Fibroblast of skin of left biceps (primary cell): ENCODE results near the gene MPZ.
A peak's percentile ranks its signal among the peaks of the same experiment; 100 is the strongest.
"Not testable (repeated sequence)": the region's sequence is repeated elsewhere in the genome, so short reads cannot be mapped to it uniquely, and the experiment has no call there.

Experiments used
- DNase-seq, 2 experiments: peaks; one replicate each; pipeline ENCODE4 v3.0.0-alpha.2; 2013; ENCODE audit warnings: low read depth in 2 of 2

MPZ gene

DNA sequence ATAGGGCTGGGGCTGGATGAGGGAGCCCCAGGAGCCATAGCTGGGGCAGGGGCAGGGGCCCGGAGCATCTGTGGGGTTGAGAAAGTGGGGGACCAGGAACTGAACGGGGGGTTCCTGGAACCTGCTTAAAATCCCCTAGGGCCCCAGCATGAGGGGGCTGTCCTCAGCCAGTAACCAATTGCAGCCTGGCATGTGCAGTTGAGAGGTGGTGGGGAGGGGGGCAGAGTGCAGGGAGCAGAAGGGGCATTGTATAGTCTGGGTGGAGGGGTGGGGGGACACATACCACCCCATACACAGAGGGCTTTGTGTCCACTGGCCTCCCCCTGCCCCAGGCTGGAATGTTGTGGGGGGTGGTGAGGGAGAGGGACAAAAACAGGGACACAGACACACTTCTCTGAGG, at the start of gene MPZ:
TSS of gene MPZ (minus strand) at position 101 of the 400 bp plus-strand sequence. CDS start at position 38, 63 bp downstream.
- no peak for DNase-seq

DNA sequence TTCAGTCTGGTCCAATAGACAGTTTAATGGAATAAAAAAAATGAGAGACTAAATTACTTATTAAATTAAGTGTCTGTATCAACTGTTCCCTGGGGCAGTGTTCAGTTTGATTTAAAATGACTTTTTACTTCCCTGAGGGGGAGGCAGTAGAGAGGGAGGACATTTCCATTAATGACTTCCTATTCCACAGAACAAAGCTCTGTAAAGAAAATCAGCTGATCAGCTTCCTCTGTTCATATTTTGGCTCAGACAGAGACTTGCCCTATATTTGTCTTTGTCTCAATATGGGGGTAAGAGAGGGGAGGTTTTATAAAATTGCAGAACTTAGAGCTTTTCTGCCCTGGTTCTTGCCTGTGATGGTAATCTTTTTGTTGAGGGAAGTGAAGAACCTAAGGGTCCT, 49.5 kb upstream of the MPZ start:
- DNase-seq, result no peak

DNA sequence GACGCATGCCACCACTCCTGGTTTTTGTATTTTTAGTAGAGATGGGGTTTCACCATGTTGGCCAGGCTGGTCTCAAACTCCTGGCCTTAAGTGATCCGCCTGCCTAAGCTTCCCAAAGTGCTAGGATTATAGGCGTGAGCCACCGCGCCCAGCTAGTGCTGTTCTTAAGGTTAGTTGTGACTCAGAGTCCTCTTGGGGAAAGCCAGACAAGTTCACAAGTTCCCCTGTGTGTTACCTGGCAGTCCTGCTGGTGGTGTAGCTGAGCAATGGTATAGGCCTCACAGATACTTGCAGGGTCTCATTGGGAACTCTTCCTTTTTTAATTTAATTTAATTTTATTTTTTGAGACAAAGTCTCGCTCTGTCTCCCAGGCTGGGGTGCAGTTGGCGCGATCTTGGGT, 47.3 kb upstream of the MPZ start:
- no peak for DNase-seq

DNA sequence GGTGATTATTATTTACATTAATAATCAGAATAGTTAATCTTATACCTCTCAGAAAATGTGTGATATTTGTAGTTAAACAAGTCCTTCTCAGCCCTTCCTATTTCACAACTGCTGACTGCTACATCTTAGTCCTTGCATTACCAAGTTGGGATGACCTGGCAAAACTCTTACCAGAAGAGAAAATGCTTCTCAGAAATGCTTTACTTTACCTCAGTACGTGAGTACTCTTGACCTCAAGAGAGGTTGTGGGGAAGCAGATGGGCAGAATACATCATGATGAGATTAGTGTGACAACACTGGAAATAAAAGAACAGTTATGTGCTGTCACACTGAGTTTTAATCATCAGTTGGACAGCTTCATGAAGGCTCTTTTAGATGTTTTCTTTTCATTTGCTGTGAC, 41.7 kb upstream of the MPZ start:
- DNase-seq, result no peak

DNA sequence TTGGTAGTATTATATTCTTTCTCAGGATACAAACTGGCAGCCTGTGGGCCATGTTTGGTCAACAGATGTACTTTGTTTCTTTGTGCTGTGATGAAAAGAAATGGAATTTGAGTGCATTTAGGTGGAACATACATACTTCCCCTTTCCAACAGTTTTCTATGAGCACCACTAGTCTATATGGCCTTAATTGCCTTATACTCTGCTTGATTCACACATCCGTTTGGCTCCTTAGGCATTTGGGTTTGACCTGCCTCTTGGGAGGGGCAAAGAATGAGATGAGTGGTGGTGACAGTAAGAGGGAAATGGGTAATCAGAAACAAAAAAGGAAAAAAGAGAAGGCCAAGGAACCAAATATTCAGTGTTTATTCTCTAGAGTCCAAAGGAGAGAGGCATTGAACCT, 40.9 kb upstream of the MPZ start:
- no peak for DNase-seq

DNA sequence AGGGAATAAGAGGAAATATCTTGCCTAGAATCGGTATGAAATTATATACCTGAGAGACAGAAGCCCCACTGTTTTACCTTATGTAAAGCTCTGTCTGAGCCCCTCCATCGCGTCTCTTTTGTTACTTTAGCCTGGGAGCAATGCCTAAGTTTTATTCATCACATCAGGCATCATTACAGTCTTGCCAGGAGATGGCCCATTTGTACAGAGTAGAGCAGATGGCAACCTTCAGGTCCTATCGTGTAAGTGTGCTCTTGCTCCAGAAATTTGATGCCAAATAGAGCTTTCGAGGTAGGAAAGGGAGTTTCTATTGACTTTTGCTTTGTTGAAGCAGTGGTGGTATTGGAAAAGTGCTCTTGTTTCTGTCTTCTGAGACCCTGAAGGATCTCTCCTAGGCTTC, 33.1 kb upstream of the MPZ start:
- DNase-seq, result no peak

DNA sequence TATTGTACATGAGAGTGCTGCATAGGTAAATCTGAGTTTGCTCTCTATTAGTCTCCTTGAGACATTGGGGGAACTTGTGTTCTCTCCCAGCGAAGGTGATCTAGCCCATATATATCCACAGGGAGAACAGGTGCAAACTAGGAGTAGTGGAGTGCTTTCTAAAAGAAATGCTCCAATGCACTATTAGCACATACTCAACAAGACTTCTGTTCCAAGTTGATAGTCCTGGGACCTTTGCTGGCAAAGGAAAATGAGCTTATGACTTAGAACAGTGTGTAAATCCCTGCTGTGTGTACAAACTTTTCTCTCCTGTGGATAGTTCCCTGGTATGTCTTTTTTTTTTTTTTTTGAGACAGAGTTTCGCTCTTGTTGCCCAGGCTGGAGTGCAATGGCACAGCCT, 32.4 kb upstream of the MPZ start:
- DNase-seq, result no peak

DNA sequence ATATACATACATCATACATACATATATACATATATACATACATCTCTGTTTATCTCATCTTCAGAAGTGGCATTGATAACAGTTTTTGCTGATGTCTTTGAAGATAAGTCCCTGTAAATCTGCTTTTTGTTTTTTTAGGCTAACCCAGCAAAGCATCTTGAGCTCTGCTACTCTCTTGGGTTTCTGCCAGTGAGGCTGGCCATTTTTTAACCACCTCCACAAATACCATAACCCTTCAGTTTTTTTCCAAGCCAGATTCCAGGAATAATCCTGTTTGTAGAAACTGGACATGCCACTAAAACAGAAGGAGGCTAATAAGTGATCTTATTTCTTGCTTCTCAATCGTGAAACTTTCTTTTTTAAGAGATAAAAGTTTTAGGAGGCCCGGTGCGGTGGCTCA, 26.0 kb upstream of the MPZ start:
- DNase-seq, result no peak

DNA sequence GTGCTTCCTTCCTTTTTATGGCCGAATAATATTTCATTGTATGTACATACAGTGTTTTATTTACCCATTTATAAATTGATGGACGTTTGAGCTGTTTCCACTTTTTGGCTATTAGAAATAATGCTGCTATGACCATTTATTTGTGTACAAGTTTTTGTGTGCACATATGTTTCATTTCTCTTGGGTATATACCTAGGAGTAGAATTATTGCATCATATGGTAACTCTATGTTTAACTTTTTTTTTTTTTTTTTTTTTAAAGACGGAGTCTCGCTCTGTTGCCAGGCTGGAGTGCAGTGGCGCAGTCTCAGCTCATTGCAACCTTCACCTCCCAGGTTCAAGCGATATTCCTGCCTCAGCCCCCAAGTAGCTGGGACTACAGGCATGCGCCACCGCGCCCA, 23.4 kb upstream of the MPZ start:
- DNase-seq, result no peak

DNA sequence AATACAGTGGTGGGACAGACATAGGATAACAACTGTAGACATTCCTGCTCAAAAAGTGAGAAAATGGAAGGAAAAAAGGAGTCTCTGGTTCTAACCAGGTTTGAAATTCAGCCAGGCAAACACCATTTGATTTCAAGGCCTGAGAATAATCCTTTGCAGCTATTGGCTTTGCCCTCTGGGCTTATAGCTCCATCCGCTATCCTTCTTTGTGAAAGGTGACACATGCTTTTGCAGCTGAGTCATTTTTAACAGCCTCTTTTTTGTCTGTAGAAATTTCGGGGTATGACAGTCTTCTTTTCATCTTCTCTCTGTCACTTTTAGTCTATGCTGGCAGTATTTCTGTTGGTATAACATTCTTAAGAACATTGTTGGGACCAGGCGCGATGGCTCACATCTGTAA, 20.6 kb upstream of the MPZ start:
- DNase-seq, result no peak

DNA sequence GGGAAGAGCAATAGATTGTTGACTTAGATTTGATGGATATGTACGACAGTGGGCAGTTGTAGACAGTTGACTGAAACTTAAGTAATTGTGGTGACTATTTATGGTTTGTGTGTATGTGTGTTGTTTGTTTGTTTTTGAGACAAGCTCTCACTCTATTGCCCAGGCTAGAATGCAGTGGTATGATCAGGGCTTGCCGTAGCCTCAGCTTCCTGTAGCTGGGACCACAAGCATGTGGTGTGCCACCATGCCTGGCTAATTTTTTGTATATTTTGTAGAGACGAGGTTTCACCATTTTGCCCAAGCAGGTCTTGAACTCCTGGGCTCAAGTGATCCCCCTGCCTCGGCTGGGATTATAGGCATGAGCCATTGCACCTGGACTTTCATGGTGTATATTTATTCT, 14.3 kb upstream of the MPZ start:
- no peak for DNase-seq

DNA sequence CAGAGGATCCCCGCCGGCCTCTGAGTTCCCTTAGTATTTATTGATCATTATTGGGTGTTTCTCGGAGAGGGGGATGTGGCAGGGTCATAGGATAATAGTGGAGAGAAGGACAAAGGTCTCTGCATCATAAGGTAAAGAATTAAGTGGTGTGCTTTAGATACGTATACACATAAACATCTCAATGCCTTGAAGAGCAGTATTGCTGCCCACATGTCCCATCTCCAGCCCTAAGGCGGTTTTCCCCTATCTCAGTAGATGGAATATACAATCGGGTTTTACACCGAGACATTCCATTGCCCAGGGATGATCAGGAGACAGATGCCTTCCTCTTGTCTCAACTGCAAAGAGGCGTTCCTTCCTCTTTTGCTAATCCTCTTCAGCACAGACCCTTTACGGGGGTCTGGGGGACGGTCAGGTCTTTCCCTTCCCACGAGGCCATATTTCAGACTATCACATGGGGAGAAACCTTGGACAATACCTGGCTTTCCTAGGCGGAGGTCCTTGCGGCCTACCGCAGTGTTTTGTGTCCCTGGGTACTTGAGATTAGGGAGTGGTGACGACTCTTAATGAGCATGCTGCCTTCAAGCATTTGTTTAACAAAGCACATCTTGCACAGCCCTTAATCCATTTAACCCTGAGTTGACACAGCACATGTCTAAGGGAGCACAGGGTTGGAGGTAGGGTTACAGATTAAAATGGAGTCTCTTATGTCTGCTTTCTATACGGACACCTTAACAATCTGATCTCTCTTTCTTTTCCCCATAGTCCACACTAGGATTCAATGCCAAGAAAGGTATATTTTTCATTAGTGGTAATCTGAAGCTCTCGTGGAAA, 6.3 kb upstream of the MPZ start:
- not testable (repeated sequence) for DNase-seq

DNA sequence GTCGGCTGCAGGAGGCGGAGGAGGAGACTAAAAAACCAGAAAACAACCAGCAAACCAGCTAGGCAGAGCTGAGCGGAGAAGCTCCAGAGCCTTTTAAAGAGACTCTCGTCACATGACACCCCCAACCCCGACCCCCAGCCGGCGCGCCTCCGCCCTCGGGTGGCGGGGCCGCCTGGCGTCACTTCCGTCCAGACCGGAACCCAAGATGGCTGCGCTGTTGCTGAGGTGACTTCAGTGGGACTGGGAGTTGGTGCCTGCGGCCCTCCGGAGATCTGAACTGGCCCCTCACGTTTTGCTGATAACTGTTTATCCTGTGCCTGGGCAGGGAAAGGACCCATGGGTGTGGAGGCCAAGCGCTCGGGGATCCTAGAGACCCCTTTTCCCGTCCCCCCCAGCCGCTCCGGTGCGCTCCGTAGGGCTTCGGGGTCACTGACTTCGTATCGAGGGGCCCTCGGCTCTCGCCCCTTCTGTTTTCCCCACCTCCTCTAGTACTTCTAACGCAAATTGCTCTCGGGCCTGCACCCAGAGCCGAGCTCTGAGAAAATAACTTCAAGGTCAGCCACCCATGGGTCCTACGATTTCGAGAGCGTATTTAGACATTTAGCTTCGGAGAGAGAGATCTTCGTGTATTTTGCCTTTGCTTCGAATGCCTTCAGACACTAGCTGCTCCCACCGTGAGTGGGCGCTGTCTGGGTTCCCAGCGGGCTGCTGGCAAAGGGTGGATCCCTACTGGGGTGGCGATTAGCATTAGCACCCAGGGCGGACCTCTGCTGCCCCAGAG, 4.6 kb upstream of the MPZ start, which contains the start of gene SDHC:
TSS of gene SDHC (plus strand) at position 181 of the 781 bp plus-strand sequence. CDS start at position 206, 25 bp downstream.
- peak; percentile 62 for DNase-seq

DNA sequence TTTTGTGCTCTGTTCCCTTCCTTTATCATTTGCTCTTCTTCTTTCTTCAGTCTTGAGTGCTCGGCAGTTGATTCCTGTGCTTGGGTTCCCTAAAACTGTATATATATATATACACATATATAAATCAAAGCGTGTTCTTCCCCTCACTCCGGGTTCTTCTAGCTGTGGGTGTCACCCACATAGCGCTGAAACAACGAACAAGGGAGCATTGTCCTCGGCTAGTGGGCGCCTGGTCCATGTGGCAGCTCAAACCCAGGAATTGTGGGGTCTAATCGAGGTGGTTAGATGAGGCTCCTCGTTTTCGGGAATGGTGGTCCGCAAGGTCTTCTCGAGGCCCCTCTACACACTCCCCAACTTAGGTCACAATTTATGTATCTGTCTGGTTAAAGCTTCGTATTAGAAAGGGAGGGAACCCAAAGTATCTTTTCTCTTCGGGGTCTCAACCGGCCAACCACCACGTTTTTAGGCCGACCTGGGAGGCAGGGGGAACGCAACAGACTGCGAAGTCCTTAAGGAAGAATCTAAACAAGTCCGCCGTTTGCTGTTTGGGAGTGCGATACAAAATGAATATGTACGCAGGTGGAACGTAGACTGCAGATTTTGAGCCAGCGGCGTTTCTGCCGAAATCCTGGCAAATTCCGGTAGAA, 3.9 kb upstream of the MPZ start:
- no peak for DNase-seq

DNA sequence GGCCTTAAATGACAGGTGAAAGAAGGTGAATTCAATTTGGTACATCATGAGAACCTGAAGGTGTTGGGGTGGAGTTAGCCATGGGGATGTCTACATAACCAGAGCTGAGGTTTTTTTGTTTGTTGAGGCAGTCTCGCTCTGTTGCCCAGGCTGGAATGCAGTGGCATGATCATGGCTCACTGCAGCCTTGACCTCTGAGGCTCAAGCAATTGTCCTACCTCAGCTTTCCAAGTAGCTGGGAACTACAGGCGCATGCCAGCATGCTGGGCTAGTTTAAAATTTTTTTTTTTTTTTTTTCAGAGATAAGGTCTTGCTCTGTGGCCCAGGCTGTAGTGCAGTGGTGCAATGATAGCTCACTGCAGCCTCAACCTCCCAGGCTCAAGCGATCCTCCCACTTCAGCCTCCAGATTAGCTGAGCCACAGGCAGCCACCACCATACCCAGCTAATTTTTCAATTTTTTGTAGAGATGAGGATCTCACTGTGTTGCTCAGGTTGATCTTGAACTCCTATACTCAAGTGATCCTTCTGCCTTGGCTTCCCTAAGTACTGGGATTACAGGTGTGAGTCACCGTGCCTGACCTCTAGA, 1.9 kb upstream of the MPZ start:
- DNase-seq, result no peak

DNA sequence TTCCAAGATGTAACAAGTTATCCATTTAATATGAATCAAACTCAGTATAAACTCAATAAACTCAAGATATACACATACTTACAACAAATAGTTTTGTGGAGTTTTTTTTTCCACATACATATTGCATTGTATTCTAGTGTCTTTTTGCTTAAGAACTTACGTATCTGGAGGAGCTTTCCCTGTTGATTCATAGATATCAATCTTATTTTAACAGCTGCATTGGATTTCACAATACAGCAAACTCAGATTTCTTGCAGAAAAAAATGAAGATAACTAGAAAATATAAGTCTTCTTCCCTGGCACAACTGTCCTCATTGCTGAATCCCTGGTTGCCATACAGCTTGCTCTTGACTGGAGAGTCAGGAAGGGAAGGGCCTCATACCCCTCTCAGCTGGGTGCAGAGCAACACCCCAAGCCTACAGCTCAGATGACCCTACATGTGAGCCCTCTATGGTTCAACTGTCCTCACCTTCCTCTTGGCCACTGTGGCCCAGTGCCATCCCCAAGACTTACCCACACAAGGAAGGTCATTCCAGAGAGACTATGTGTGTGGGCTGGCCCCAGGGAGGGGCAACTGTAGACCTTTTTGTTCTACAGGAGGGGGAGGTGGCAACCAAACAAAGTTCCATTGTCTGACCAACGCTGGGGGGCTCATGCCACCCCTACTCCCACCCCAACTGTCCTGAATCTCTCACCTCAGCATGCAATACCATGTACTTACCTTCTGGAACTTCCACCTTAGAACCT, 1.7 kb downstream of the MPZ start:
- DNase-seq, result no peak

DNA sequence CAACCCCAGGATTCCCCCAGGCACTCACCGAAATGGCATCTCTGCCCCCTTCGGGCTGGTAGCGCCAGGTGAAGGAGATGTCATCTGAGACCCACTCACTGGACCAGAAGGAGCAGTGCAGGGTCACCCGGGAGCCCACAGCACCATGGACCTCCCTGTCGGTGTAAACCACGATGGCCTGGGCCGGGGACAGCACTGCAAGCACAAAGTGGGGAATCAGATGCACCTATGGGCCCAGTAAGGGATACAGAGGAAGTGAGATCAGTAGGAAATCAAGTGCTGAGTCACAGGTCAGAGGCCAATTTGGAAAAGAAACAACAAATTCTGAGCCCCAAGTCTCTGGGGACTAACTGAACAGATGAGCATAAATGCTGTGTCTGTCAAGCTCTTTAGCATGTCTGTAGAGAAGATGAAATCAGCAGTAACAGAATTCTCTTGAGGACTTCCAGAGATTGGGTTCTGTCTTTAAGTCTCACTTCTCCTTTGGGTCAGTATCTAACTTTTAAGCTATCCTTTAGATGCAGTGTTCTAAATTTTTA, 2.5 kb downstream of the MPZ start:
- DNase-seq, result no peak

DNA sequence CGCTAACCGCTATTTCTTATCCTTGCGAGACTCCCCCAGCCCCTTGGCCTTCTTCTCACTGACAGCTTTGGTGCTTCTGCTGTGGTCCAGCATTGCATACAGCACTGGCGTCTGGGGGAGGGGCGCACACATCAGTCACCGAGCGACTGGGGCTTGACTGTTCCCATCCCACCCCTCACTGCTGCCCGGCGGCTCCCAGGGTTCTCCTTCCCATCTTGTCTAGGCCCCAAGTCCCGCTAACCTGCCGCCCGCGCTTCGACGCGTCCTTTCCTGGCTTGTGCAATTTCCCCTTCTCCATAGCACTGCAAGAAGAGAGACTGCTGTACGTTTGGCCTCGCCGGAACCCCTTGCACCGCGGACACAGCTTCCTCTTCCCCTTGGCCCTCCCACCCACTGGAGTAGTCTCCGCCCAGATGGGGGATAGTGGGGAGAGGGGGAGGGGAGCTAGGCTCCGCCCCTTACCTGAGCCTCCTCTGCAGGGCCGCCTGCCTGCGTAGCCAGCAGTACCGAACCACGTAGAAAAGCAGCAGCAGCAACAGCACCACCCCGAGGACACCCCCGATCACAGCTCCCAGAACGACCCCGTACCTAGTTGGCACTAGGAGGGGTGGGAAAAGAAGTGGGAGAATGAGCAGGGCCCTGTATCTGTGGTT, 3.8 kb downstream of the MPZ start:
- no peak for DNase-seq

DNA sequence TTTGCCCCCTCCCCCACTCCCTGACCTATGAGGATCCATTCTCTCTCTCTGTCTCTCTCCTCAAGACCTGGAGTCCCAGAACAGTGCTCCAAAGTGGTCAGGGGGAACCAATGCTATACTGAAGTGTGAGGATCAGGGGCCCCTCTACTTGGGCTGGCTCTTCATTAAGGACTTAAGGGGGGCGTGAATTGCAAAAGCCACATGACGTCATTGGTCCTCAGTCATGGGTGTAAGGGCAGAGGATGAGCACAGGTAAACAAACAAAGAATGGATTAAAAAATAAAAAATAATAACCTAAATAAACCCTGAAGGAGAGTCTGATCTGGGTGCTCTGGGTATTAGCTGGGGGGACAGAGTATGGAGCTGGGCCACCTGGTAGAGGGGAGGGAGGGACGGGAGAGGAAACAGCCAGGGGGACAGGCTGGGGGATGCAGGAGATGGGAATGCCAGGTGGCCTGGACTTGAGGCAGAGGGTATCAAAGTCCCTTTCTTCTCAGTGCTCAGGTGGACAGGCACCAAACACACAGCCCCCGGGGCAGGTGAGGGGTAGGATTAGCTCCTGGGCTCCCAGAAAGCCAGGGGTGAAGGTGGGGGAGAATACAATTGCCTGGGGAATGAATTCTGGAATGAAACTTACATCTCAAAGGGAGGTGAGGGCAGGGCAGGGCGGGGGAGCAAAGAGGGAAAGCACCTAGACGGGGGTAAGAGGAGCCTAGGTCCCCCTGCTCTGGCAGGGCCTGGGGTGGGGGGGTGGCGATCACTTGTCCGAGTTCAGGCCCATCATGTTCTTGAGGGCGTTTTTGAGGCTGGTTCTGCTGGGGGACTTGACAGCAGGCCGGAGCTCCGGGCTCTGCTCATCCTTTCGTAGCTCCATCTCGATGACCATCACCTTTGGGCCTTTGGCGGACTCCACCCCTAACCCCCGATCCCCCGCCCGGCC, 4.6 kb downstream of the MPZ start:
- no peak for DNase-seq

DNA sequence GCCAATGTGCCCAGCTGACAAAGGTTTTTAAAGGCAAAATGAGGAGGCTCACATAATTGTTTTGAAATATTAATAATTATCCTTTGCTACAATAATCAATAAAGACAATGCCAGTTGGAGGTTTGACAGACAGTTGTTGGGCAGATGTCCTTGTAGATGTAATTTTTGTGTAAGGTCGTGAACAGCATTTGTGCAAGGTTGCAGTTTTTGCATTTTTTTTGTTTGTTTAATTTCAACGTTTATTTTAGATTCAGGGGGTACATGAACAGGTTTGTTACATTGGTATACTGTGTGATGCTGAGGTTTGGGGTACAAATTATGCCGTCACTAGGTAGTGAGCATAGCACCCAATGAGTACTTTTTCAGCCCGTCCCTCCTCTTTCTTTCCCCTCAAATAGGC, 9.3 kb downstream of the MPZ start:
- DNase-seq, result no peak
